Left lung (tissue), 14 donors: ENCODE measurements around the gene SPTSSA. TPM values are rescaled to one million over a fixed set of nuclear protein-coding genes. Genes with fewer than 3 reads are reported as not detected.
A peak's percentile ranks its signal among the peaks of the same experiment; 100 is the strongest.
"Not testable (repeated sequence)": the region's sequence is repeated elsewhere in the genome, so short reads cannot be mapped to it uniquely, and the experiment has no call there.

Experiments
- ATAC-seq: fragments of 200-7000 bp; cut with Tn5 transposase; one replicate; pipeline ENCODE4 v1.9.1; 2020; ENCODE audit warnings: moderate library complexity
- DNase-seq, 4 donors: peaks; one replicate each; pipeline ENCODE4 v3.0.0-alpha.2; 2013 to 2020
- H3K27ac ChIP-seq, 2 donors: fragments of 200-600 bp; sonication (generic) in 1 of 2; one replicate each; pipeline versions ENCODE4 v1.5.0 to v1.8.0; 2020 to 2021
- H3K27me3 ChIP-seq, 2 donors: fragments of 200-600 bp; sonication (generic) in 1 of 2; one replicate each; pipeline versions ENCODE4 v1.5.0 to v1.8.0; 2020 to 2021
- H3K36me3 ChIP-seq, 2 donors: fragments of 200-600 bp; sonication (generic) in 1 of 2; one replicate each; pipeline versions ENCODE4 v1.5.0 to v1.8.0; 2020 to 2021
- H3K4me1 ChIP-seq, 2 donors: fragments of 200-600 bp; one replicate each; pipeline ENCODE4 v1.8.0; 2021
- H3K4me3 ChIP-seq, 2 donors: fragments of 200-600 bp; sonication (generic) in 1 of 2; one replicate each; pipeline versions ENCODE4 v1.5.0 to v1.8.0; 2020 to 2021; ENCODE audit warnings: mild to moderate bottlenecking in 1 of 2
- H3K9me3 ChIP-seq, 2 donors: fragments of 200-600 bp; sonication (generic) in 1 of 2; one replicate each; pipeline versions ENCODE4 v1.5.0 to v1.8.0; 2020 to 2021
- intact Hi-C, 2 donors: fragments of 100-400 bp; cut with DNase I; formaldehyde crosslinking; loops; one replicate each; pipeline versions ENCODE4 v1.11.2 to v1.14.2; 2022
- long read RNA-seq, 12 donors: library from polyadenylated mRNA in 2 of 12; unstranded in 2 of 12; transcript quantifications; one replicate each; pipeline ENCODE4 v2.0.0 and lab custom pipeline, GENCODE V29; 2019 to 2026
- polyA plus RNA-seq, 6 donors: library from polyadenylated mRNA; unstranded; fragments of 120-200 nt; gene quantifications; one replicate each; pipeline ENCODE4 v1.2.1, GENCODE V29; 2013; ENCODE audit not compliant: insufficient read length in 6 of 6
- total RNA-seq, 2 donors: library from RNA; stranded (reverse); fragmentation: NEBNext Ultra II Directional; extraction: Animal tissue kit (Norgen Biotek cat#: 25700); gene quantifications; one replicate each; pipeline ENCODE4 v1.2.1, GENCODE V29; 2021
- TF ChIP-seq, protein P1 (sequence below), 2 donors: fragments of 200-600 bp; sonication (generic) in 1 of 2; IDR thresholded peaks; one replicate each; pipeline versions ENCODE4 v1.5.0 to v1.8.0; 2021; ENCODE audit warnings: antibody characterized with exemption in 2 of 2
- donor health status: DM: no; HTN: yes; CAD: no.
- donor health status: DM: no; HTN: no; CAD: no.

SPTSSA gene, protein sequence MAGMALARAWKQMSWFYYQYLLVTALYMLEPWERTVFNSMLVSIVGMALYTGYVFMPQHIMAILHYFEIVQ
- 10 to 100 TPM; 35.4 to 47.5 TPM for total RNA-seq
- 10 to 100 TPM; 27.5 to 37.1 (median 30.0) TPM for polyA plus RNA-seq
- long read RNA-seq, donor 1, transcript SPTSSA-201 (2 exons, 2,777 nt) = major isoform, 52 of 52 reads
- long read RNA-seq, donor 1, partial matches to known transcripts = 0 of 52 reads
- long read RNA-seq, donor 1, other reads (novel, unspliced or antisense) = 0 of 52 reads
- long read RNA-seq, donor 2, transcript SPTSSA-201 (2 exons, 2,777 nt) = major isoform, 54 of 54 reads
- long read RNA-seq, donor 2, partial matches to known transcripts = 0 of 54 reads
- long read RNA-seq, donor 2, other reads (novel, unspliced or antisense) = 0 of 54 reads
- long read RNA-seq, donor 3, transcript SPTSSA-201 (2 exons, 2,777 nt) = major isoform, 42 of 42 reads
- long read RNA-seq, donor 3, partial matches to known transcripts = 0 of 42 reads
- long read RNA-seq, donor 3, other reads (novel, unspliced or antisense) = 0 of 42 reads
- long read RNA-seq, donor 4, transcript SPTSSA-201 (2 exons, 2,777 nt) = major isoform, 11 of 11 reads
- long read RNA-seq, donor 4, partial matches to known transcripts = 0 of 11 reads
- long read RNA-seq, donor 4, other reads (novel, unspliced or antisense) = 0 of 11 reads
- long read RNA-seq, donor 5, transcript SPTSSA-201 (2 exons, 2,777 nt) = major isoform, 41 of 41 reads
- long read RNA-seq, donor 5, partial matches to known transcripts = 0 of 41 reads
- long read RNA-seq, donor 5, other reads (novel, unspliced or antisense) = 0 of 41 reads
- long read RNA-seq, donor 6, transcript SPTSSA-201 (2 exons, 2,777 nt) = major isoform, 52 of 61 reads
- long read RNA-seq, donor 6, partial matches to known transcripts = 9 of 61 reads
- long read RNA-seq, donor 6, other reads (novel, unspliced or antisense) = 0 of 61 reads
- long read RNA-seq, donor 7, transcript SPTSSA-201 (2 exons, 2,777 nt) = major isoform, 21 of 21 reads
- long read RNA-seq, donor 7, partial matches to known transcripts = 0 of 21 reads
- long read RNA-seq, donor 7, other reads (novel, unspliced or antisense) = 0 of 21 reads
- long read RNA-seq, donor 8, transcript SPTSSA-201 (2 exons, 2,777 nt) = major isoform, 32 of 32 reads
- long read RNA-seq, donor 8, partial matches to known transcripts = 0 of 32 reads
- long read RNA-seq, donor 8, other reads (novel, unspliced or antisense) = 0 of 32 reads
- long read RNA-seq, donor 9, partial matches to known transcripts = 0 of 2 reads
- long read RNA-seq, donor 9, other reads (novel, unspliced or antisense) = 0 of 2 reads
- long read RNA-seq, donor 10, partial matches to known transcripts = 0 of 2 reads
- long read RNA-seq, donor 10, other reads (novel, unspliced or antisense) = 1 of 2 reads
- long read RNA-seq, donor 11, transcript SPTSSA-201 (2 exons, 2,777 nt) = major isoform, 44 of 44 reads
- long read RNA-seq, donor 11, partial matches to known transcripts = 0 of 44 reads
- long read RNA-seq, donor 11, other reads (novel, unspliced or antisense) = 0 of 44 reads
- long read RNA-seq, donor 12, transcript SPTSSA-201 (2 exons, 2,777 nt) = major isoform, 50 of 50 reads
- long read RNA-seq, donor 12, partial matches to known transcripts = 0 of 50 reads
- long read RNA-seq, donor 12, other reads (novel, unspliced or antisense) = 0 of 50 reads

DNA sequence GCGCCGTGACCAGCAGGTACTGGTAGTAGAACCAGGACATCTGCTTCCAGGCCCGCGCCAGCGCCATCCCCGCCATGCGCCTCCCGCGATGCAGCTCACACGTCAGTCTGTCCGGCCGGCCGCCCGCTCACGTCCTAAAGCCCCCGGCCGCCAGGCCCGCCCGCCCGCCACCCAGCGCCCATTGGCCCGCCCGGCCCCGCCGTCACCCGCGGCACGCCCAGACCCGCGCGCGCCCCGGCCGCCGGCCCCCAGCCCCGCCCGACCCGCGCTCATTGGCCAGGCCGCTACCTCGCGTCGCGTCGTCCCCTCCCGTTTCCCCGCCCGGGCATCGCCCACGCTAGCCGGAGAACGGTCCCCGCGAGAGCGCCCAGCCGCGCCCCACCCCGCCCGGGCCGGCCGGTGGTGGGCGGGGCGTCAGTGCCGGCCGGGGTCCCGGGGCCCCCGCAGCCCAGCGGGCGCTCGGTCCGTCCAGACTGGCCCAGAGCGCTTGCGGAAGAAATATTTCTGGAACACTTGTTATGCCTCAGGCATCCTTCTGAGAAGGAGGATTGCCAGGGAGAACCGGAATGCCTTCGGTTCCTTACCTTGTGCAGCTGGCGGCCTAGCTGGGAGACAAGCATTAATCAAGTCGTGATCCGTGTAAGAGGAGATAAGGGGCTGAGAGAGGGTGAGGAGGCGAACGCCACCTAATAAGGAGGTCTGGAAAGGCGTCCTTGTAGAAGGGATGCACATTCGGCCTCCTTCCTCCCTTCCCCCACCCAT lies at the start of gene SPTSSA:
SPTSSA (minus strand) TSS at position 109 of the 762 bp plus-strand sequence; CDS start at position 76, 33 bp downstream.
- H3K27me3 ChIP-seq = no peaks in the 10 kb centered on the region
- H3K4me1 ChIP-seq = peaks cover 9 to 18% of the 10 kb centered on the region in 2 donors
- H3K9me3 ChIP-seq = no peaks in the 10 kb centered on the region
- intact Hi-C loops = no loop called here
- H3K4me3 ChIP-seq = peak within 1 kb of the TSS; percentile 59 to 63
- peak within 1 kb of the TSS; percentile 85 to 89 for H3K27ac ChIP-seq
- DNase-seq = peak; percentile 83 to 98 (median 94)
- no peaks in the 10 kb centered on the region for H3K36me3 ChIP-seq
- ATAC-seq = peak; percentile 95
- TF ChIP-seq, protein P1, sequence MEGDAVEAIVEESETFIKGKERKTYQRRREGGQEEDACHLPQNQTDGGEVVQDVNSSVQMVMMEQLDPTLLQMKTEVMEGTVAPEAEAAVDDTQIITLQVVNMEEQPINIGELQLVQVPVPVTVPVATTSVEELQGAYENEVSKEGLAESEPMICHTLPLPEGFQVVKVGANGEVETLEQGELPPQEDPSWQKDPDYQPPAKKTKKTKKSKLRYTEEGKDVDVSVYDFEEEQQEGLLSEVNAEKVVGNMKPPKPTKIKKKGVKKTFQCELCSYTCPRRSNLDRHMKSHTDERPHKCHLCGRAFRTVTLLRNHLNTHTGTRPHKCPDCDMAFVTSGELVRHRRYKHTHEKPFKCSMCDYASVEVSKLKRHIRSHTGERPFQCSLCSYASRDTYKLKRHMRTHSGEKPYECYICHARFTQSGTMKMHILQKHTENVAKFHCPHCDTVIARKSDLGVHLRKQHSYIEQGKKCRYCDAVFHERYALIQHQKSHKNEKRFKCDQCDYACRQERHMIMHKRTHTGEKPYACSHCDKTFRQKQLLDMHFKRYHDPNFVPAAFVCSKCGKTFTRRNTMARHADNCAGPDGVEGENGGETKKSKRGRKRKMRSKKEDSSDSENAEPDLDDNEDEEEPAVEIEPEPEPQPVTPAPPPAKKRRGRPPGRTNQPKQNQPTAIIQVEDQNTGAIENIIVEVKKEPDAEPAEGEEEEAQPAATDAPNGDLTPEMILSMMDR (IDR thresholded peaks at IDR 0.05) = no peak

DNA sequence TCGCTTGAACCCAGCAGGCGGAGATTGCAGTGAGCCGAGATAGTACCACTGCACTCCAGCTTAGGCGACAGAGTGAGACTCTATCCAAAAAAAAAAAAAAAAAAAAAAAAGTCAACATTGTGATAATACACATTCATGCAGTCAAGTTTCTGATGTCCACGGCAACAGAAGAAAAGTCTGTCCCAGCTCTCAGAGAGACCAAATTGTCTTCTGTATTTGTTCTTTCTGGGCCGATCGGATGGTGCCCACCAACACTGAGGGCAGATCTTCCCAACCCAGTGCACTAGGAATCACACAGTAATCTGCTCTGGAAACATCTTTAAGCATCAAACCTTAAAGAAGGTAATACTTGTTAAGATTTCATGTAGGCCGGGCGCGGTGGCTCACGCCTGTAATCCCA lies 45.8 kb upstream of the SPTSSA start:
- Histone ChIP-seq H3K36me3 (no peaks in the 10 kb centered on the region), H3K27me3 (no peaks in the 10 kb centered on the region), H3K9me3 (no peaks in the 10 kb centered on the region), H3K4me1 (no peaks in the 10 kb centered on the region), H3K4me3 (no peak overlapping the region), H3K27ac (no peak overlapping the region)
- TF ChIP-seq, protein P1 (IDR thresholded peaks at IDR 0.05) = no peak
- intact Hi-C loops = no loop called here
- ATAC-seq = no peak
- DNase-seq = no peak

DNA sequence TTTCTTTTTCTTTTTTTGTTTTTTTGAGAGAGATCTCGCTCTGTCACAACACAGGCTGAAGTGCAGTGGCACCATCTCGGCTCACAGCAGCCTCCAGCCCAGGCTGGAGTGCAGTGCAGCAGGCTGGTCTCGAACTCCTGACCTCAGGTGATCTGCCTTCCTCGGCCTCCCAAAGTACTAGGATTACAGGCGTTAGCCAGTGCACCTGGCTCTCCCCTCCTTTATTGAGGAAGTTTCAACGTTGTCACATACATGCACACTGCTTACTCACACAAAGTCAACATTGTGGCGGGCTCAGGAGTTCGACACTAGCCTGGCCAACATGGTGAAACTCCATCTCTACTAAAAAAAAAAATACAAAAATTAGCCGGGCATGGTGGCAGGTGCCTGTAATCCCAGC lies 45.4 kb upstream of the SPTSSA start:
- ATAC-seq = no peak
- DNase-seq = no peak
- no peaks in the 10 kb centered on the region for H3K9me3 ChIP-seq
- TF ChIP-seq, protein P1 (IDR thresholded peaks at IDR 0.05) = no peak
- no peaks in the 10 kb centered on the region for H3K27me3 ChIP-seq
- intact Hi-C loops = no loop called here
- no peaks in the 10 kb centered on the region for H3K4me1 ChIP-seq
- no peak overlapping the region for H3K27ac ChIP-seq
- no peaks in the 10 kb centered on the region for H3K36me3 ChIP-seq
- no peak overlapping the region for H3K4me3 ChIP-seq

GRCh38 chr14:34505124-34505491 lies 43.1 kb upstream of the SPTSSA start:
- H3K27ac ChIP-seq, DNase-seq, H3K27me3 ChIP-seq, H3K36me3 ChIP-seq, H3K4me1 ChIP-seq, H3K9me3 ChIP-seq, H3K4me3 ChIP-seq, ATAC-seq, intact Hi-C loops: not testable (repeated sequence)

GRCh38 chr14:34504027-34504426 lies 42.0 kb upstream of the SPTSSA start:
- H3K27me3 ChIP-seq, H3K9me3 ChIP-seq, H3K36me3 ChIP-seq, H3K4me3 ChIP-seq, H3K4me1 ChIP-seq, intact Hi-C loops, H3K27ac ChIP-seq, DNase-seq, ATAC-seq: not testable (repeated sequence)
